Stomach (tissue), 9 donors: ENCODE results near the gene GPR153. TPM values are rescaled to one million over a fixed set of nuclear protein-coding genes. Genes with fewer than 3 reads are reported as not detected.

Source experiments
- DNase-seq, 2 donors: peaks; one replicate each; pipeline versions ENCODE4 v3.0.0 to v3.0.0-alpha.2; 2013 to 2019
- H3K27ac ChIP-seq, 5 donors: fragments of 200-600 bp in 4 of 5; sonication (generic) in 4 of 5; one replicate each; pipeline ENCODE4 v1.5.1; 2013 to 2019; ENCODE audit warnings: mild to moderate bottlenecking in 1 of 5, moderate library complexity in 1 of 5
- H3K27me3 ChIP-seq, 3 donors: fragments of 200-600 bp; sonication (generic); one replicate each; pipeline ENCODE4 v1.5.1; 2017 to 2019; ENCODE audit warnings: mixed run types in 1 of 3
- H3K36me3 ChIP-seq, 4 donors: fragments of 200-600 bp; sonication (generic); 1 replicate in 3 of 4; 2 replicates in 1 of 4; pipeline ENCODE4 v1.5.1; 2016 to 2019
- H3K4me1 ChIP-seq, 4 donors: fragments of 200-600 bp; sonication (generic); one replicate each; pipeline ENCODE4 v1.5.1; 2016 to 2019
- H3K4me3 ChIP-seq, 4 donors: fragments of 200-600 bp; sonication (generic) in 3 of 4; one replicate each; pipeline ENCODE4 v1.5.1; 2016 to 2019; ENCODE audit warnings: mild to moderate bottlenecking in 1 of 4
- H3K9me3 ChIP-seq, 4 donors: fragments of 200-600 bp; sonication (generic); one replicate each; pipeline ENCODE4 v1.5.1; 2016 to 2019
- EP300 ChIP-seq: sonication (generic); formaldehyde crosslinking; IDR thresholded peaks from one replicate; pipeline ENCODE4 v1.6.1; 2017; ENCODE audit warnings: antibody characterized with exemption
- POLR2A ChIP-seq, 4 donors: fragments of 450-650 bp; IDR thresholded peaks; one replicate each; pipeline ENCODE4 v1.6.1; 2016; ENCODE audit warnings: antibody characterized with exemption in 4 of 4, control low read depth in 2 of 4, mild to moderate bottlenecking in 1 of 4, moderate library complexity in 1 of 4
- POLR2AphosphoS5 ChIP-seq, 3 donors: sonication (generic); formaldehyde crosslinking; IDR thresholded peaks; one replicate each; pipeline ENCODE4 v1.6.1; 2016; ENCODE audit warnings: antibody characterized with exemption in 3 of 3
- WGBS, 5 donors: extraction: QIAGEN DNeasy Blood & Tissue Kit in 3 of 5; methylation state at CpG; one replicate each; pipeline versions ENCODE4 v1.1.5 to v1.1.7; 2013 to 2018; 5-methylcytosine and 5-hydroxymethylcytosine counted together
- intact Hi-C: fragments of 100-400 bp; cut with DNase I; formaldehyde crosslinking; loops from one replicate; pipeline ENCODE4 v1.15.1; 2023; ENCODE audit warnings: low total_unique reads
- polyA plus RNA-seq, 3 donors: library from polyadenylated mRNA; stranded (reverse); fragments of 200-250 nt; gene quantifications; one replicate each; pipeline ENCODE4 v1.2.3, GENCODE V29; 2013
- total RNA-seq, 5 donors: library from RNA; depleted of rRNA; stranded (reverse); fragments of >200 nt; gene quantifications; one replicate each; pipeline versions ENCODE4 v1.1.0 to v1.2.3, GENCODE V29; 2014 to 2016
- TF ChIP-seq, protein P1 (sequence below), 7 experiments: fragments of 450-650 bp in 4 of 7; fragments of 200-600 bp in 3 of 7; sonication (generic) in 3 of 7; IDR thresholded peaks; one replicate each; pipeline ENCODE4 v1.5.1; 2016 to 2019; ENCODE audit warnings: antibody characterized with exemption in 7 of 7, control low read depth in 2 of 7, mild to moderate bottlenecking in 1 of 7
- donor health status: healthy with polysubstance abuse.
- donor health status: Bipolar disorder and iron deficiency.
- donor health status: healthy.

Gene GPR153
- total and polyA plus RNA-seq, 8 donors, result 1.8 to 63.1 (median 2.8) TPM

DNA sequence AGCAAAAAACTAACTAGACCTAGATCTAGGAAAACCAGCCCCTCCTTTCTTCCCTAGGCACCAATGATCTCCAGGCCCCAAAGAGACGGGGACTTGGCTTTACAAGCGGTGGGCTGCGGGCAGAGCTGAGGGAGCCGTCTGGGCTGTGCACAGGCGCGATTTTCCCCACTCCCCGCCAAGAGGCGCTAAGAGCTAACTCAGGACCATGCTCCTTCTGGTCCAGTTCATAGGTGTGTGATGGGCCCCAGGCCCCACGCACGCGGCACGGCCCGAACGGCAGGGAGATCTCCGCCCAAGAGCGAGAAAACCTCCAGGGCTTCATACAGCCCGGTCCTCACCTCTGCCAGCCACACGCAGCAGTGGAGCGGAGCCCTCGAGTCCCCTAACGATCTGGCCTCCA lies 7.5 kb upstream of the GPR153 start:
- Histone ChIP-seq H3K9me3 (no peaks in the 10 kb centered on the region), H3K4me1 (peaks cover 0 to 25% (median 17%) of the 10 kb centered on the region in 4 donors), H3K27me3 (peaks cover 0 to 6% (median 0%) of the 10 kb centered on the region in 3 donors), H3K36me3 (peaks cover 0 to 11% (median 3%) of the 10 kb centered on the region in 4 donors), H3K4me3 (no peak overlapping the region), H3K27ac (no peak overlapping the region)
- DNase-seq, result no peak
- intact Hi-C loops, result no loop called here
- no peak for TF ChIP-seq POLR2AphosphoS5 (IDR thresholded peaks at IDR 0.05)
- TF ChIP-seq POLR2A (IDR thresholded peaks at IDR 0.05), result no peak
- TF ChIP-seq, protein P1, sequence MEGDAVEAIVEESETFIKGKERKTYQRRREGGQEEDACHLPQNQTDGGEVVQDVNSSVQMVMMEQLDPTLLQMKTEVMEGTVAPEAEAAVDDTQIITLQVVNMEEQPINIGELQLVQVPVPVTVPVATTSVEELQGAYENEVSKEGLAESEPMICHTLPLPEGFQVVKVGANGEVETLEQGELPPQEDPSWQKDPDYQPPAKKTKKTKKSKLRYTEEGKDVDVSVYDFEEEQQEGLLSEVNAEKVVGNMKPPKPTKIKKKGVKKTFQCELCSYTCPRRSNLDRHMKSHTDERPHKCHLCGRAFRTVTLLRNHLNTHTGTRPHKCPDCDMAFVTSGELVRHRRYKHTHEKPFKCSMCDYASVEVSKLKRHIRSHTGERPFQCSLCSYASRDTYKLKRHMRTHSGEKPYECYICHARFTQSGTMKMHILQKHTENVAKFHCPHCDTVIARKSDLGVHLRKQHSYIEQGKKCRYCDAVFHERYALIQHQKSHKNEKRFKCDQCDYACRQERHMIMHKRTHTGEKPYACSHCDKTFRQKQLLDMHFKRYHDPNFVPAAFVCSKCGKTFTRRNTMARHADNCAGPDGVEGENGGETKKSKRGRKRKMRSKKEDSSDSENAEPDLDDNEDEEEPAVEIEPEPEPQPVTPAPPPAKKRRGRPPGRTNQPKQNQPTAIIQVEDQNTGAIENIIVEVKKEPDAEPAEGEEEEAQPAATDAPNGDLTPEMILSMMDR (IDR thresholded peaks at IDR 0.05), result no peak
- no peak for TF ChIP-seq EP300
- WGBS, 5 donors, result 79 to 93% (median 90%) methylated on average over 10 to 21 of the region's 21 CpGs

- Histone ChIP-seq H3K4me1 (peaks cover 0 to 27% (median 18%) of the 10 kb centered on the region in 4 donors), H3K9me3 (no peaks in the 10 kb centered on the region), H3K4me3 (no peak overlapping the region), H3K27me3 (peaks cover 0 to 12% (median 0%) of the 10 kb centered on the region in 3 donors), H3K27ac (no peak overlapping the region), H3K36me3 (peaks cover 0 to 11% (median 3%) of the 10 kb centered on the region in 4 donors)
- WGBS, 5 donors, result 87 to 93% (median 91%) methylated on average over 11 to 12 of the region's 12 CpGs
- no peak for DNase-seq
- intact Hi-C loops, result no loop called here
- TF ChIP-seq, protein P1 (IDR thresholded peaks at IDR 0.05), result no peak
- TF ChIP-seq POLR2A (IDR thresholded peaks at IDR 0.05) (no peak), EP300 (no peak)
These were observed 6.9 kb upstream of the GPR153 start for GRCh38 chr1:6267686-6268322.

- H3K36me3 ChIP-seq, result peaks cover 0 to 11% (median 3%) of the 10 kb centered on the region in 4 donors
- intact Hi-C loops, result no loop called here
- DNase-seq, result no peak
- peaks cover 0 to 31% (median 20%) of the 10 kb centered on the region in 4 donors for H3K4me1 ChIP-seq
- H3K4me3 ChIP-seq, result no peak overlapping the region
- TF ChIP-seq, protein P1 (IDR thresholded peaks at IDR 0.05), result no peak
- TF ChIP-seq POLR2AphosphoS5 (IDR thresholded peaks at IDR 0.05) (no peak), POLR2A (IDR thresholded peaks at IDR 0.05) (no peak), EP300 (no peak)
- H3K27ac ChIP-seq, result no peak overlapping the region
- H3K9me3 ChIP-seq, result no peaks in the 10 kb centered on the region
- H3K27me3 ChIP-seq, result peaks cover 0 to 24% (median 3%) of the 10 kb centered on the region in 3 donors
- WGBS, 5 donors, result 91 to 97% (median 96%) methylated on average over 7 to 11 of the region's 11 CpGs
These were observed 5.7 kb upstream of the GPR153 start for GRCh38 chr1:6266641-6267040.

DNA sequence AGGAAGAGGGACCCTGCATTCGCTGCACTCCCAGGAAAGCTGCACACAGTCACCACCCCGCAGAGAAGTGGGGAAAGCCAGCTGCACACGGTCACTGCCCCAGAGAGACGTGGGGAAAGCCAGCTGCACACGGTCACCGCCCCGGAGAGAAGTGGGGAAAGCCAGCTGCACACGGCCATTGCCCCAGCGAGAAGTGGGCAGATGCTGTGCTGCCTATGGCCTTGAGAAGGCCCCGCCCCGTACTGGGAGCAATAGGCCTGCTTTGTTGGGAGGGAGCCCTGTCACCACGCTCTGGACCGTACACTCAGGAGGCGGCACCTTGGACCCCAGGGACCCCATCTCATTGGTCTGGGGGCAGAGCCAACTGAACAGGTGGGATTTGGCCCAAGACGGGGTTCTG lies 4.3 kb upstream of the GPR153 start:
- H3K36me3 ChIP-seq, result peaks cover 0 to 11% (median 3%) of the 10 kb centered on the region in 4 donors
- no peak for DNase-seq
- peaks cover 11 to 34% (median 29%) of the 10 kb centered on the region in 4 donors for H3K4me1 ChIP-seq
- peaks cover 0 to 37% (median 15%) of the 10 kb centered on the region in 3 donors for H3K27me3 ChIP-seq
- no peak for TF ChIP-seq EP300
- TF ChIP-seq POLR2AphosphoS5 (IDR thresholded peaks at IDR 0.05), result no peak
- TF ChIP-seq POLR2A (IDR thresholded peaks at IDR 0.05), result no peak
- TF ChIP-seq, protein P1 (IDR thresholded peaks at IDR 0.05), result no peak
- intact Hi-C loops, result no loop called here
- WGBS, 5 donors, result 85 to 92% (median 90%) methylated on average over 15 of the region's 15 CpGs
- H3K4me3 ChIP-seq, result no peak overlapping the region
- H3K27ac ChIP-seq, result no peak overlapping the region
- H3K9me3 ChIP-seq, result no peaks in the 10 kb centered on the region
